GM21576 (cell line): Measurements from ENCODE around the gene TTLL9.
A peak's percentile ranks its signal among the peaks of the same experiment; 100 is the strongest.
"Not testable (repeated sequence)": the region's sequence is repeated elsewhere in the genome, so short reads cannot be mapped to it uniquely, and the experiment has no call there.

Source experiments
- ATAC-seq: cut with Tn5 transposase; IDR thresholded peaks from one replicate; pipeline ENCODE4 v1.9.1; 2021; ENCODE audit warnings: mild to moderate bottlenecking, moderate library complexity; ENCODE audit not compliant: unreplicated experiment

The TTLL9 gene

DNA sequence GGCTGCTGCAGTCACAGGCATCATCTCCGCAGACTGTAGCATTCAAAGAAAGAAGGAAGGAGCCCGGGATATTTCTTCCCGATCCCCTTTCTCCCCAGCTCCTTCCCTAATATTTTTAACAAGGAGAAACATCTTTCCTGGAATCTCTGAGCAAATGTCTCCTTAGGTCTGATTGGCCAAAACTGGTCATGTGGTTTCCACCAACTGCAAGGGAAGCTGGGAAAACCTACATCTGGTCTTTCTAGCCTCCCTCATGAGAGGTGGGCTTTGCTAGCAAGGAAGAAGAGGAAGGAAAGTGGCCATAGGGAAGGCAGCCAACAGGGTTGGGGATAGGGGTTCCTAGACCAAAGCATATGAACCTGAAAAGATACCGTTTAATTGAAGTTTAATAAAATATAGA is 46.3 kb downstream of the TTLL9 start:
- no peak for ATAC-seq

DNA sequence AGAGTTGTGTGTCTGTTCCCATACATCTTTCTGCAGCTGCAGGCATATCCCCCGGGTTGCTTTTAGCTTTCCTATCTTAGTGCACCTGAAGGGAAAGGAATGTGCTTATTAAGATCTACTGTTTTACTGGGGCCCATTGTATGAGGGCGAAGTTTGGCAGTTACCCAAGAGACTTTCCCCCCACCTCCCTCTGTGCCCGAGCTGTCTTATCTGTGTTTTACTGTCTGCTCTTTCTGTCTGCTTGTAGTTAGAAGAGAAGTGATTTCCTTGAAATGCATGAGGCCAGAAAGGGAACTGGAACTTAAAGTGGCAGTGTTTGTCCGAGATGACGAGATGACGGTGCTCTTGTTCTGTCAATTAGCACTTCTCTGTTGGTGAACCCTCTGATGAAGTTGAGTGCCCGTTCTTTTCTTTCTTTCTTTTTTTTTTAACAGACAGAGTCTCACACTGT is 47.6 kb downstream of the TTLL9 start:
- not testable (repeated sequence) for ATAC-seq

DNA sequence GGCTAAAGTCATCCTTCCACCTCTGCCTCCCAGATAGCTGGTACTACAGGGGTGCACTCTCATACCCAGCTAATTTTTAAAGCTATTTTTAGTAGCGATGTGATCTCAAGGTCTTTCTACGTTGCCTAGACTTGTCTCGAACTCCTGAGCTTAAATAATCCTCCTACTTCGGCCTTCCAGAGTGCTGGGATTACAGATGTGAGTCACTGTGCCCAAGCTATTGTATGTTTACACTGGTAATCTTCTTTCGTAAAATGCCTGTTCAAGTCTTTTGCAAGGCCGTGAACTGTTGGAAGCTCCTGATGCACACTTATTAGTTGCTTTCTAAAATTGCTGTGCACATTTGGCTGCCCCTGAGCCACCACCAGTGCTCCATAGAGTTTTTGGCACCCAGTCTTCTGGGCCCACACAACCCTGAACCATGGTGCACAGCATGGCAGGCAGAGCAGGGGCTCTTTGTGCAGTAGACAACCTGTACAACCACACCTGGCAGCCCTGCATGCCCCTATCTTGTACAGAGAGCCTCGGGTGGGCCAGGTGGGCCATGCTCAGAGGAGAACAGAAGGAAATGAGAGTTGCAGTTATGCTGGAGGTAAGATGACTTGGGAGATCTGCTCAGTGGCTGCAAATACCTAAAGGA is 48.2 kb downstream of the TTLL9 start:
- ATAC-seq = no peak

DNA sequence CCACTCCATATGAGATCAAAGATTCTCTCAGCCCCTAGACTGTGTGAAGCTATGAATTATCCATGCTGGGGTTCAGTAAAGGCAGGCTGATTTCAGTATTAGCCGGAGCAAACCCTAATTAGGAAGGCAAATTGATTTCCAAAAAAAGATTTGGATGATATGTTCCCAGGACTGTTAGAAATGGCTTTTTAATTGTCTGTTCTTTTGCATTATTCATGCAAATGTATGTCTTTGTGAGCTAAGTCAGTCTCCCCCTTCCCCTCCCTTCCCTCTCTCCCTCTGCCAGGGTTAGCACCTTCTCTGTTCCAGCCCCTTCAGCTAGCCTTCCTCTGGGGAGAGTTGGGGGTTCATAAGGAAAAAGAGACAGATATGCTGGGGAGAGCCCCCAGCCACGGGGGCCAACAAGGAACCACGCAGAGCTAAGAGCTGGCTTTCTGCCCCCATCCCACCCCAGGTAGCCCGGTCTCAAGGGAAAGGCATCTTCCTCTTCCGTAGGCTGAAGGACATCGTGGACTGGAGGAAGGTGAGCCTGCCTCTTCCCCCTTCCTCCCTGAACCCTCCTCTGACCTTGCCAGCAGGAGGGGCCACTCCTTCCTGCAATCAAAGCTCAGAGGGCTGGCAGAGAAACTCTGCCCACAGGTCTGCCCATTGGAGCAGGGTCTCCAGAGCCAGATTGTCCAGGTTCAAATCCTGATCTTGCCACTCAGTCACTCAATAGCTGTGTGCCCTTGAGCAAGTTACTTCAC is 49.1 kb downstream of the TTLL9 start:
- no peak for ATAC-seq

DNA sequence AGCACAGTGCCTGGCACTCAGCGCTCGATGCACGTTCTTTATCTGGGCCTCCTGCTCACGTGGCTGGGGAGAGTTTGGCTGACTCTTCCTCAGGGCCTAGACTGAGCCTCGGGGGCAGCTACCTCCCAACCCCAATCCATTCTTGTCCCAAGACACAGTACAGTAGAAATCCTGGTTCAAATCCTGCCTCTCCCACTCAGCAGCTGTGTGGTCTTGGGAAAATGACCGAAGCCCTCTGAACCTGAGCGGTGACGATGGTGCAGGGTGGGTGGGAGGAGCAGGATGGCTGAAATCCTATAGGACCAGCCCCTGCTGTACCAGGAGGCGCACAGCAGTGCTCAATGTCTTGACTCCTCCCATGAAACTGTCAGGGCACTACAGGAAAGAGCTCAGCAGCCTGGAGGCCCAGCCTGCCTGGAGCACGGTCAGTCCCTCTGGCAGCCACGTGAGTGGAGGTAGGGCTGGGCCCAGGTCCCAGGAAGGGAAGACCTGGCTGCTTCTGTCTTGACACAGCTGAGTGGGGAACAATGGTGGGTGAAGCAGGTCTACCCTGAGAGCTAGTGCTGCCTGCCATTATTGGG is 49.9 kb downstream of the TTLL9 start:
- ATAC-seq = no peak

DNA sequence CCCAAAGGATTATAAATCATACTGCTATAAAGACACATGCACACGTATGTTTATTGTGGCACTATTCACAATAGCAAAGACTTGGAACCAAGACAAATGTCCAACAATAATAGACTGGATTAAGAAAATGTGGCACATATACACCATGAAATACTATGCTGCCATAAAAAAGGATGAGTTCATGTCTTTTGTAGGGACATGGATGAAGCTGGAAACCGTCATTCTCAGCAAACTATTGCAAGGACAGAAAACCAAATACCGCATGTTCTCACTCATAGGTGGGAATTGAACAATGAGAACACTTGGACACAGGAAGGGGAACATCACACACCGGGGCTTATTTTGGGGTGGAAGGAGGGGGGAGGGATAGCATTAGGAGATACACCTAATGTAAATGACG is 51.0 kb downstream of the TTLL9 start:
- not testable (repeated sequence) for ATAC-seq

DNA sequence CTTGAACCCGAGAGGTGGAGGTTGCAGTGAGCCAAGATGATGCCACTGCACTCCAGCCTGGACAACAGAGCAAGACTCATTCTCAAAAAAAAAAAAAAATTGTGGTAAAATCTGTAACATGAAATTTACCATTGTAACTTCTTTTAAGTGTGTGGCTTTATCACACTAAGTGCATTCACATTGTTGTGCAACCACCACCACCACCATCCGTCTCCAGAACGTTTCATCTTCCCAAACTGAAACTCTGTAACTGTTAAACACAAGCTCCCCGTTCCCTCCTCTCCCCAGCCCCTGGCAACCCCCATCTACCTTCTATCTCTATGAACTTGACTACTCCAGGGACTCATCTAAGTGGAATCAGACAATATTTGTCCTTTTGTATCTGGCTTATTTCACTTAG is 51.7 kb downstream of the TTLL9 start:
- no peak for ATAC-seq

DNA sequence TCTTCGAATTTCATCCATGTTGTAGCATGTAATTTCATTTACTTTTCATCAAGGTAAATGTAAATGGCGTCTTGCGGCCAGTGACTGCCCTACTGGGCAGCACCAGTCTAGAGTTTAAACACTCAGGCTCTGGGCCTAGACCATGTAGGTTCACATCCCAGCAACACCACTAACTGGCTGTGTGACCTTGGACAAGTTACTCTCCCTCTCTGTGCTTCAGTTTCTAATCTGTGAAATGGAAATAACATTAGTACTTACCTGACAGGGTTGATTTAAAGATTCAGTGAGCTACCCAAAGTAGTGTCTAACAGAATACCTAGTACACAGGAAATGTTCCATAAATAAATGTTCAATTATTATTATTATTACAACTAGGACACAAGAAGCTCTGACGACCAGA is 52.2 kb downstream of the TTLL9 start:
- ATAC-seq = no peak

DNA sequence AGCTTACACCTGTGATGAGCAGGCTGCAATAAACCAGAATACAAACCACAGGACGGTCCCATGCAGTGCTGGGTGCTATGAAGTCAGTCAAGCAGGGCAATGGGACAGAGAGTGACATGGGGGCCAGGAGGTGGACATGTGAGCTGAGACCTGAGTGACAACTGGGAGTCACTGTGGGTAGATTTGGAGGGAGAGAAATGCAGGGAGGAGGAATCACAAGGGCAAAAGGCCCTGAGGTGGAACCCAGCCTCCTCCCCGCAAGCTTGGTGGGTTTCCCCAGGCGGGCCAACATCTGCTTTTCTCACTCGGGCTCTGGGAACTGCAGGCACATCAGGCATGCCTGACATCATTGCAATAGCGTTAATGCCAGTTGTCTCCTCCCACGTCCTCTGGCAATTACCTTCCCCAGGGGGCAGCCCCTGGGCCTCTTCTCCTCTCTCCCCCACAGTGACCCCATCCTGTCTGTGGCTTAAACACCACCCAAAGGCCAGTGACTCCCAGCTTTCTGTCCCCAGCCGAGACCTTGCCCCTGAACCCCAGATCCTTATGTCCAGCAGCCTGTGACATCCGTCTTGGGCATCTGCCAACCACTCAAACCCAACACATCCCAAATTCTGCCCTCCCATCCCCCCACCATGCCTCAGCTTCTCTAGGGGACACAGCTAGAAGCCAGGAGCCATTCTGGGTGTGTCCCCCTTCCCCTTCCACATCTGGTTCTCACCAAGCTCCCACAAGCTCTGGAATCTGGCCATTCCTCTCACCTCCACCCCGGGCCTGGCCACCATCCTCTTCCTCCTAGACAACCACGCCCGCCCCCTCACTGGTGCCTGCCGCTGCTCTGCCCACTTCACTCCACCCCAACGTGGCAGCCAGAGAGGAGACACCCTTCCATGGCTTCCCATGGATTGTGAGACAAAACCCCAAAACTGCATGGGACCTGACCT is 53.2 kb downstream of the TTLL9 start:
- peak; percentile 56 for ATAC-seq

DNA sequence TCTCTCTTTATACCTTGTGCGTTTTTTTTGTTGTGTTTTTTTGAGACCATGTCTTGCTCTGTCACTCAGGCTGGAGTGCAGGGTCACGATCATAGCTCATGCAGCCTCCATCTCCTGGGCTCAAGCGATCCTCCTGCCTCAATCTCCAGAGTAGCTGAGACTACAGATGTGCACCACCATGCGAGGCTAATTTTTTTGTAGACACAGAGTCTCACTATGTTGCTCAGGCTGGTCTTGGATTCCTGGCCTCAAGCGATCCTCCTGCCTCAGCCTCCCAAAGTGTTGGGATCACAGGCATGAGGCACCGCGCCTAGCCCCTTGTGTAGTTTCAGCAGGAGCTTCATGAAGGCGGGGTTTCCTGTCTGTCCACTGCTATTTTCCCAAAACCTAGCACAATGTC is 54.1 kb downstream of the TTLL9 start:
- ATAC-seq = no peak

DNA sequence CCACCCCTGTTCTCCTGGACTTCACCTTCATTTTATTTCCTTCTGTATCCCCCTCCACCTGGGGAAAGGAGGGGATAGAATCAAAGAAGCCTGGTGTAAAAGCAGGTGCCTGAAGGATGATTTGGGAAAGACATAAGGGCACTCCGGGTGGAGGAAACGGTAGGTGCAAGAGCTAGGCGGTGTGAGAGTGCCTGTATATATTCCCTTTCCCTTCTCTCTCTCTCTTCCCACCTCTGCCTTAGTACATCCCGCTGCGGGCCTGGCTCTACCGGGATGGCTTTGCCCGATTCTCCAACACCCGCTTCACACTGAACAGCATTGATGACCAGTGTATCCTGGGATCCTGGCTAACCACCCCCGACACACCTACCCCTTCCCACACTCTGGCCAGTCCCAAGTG is 55.2 kb downstream of the TTLL9 start:
- no peak for ATAC-seq

DNA sequence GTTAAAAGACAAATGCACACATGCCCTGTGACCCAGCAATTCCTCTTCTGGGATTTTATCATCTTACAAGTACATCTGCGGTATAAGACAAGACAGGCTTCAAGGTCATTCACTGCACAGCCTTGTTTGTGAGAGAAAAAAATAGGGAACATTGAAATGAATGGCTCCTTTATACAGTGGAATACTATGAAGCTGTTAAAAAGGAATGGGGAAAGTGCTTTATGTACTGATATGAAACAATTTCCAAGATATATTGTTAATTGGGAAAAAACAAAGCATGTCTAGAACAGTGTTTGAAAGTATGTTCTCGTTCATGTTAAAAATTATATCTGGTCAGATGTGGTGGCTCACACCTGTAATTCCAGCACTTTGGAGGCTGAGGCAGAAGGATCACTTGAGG is 56.1 kb downstream of the TTLL9 start:
- ATAC-seq = no peak

DNA sequence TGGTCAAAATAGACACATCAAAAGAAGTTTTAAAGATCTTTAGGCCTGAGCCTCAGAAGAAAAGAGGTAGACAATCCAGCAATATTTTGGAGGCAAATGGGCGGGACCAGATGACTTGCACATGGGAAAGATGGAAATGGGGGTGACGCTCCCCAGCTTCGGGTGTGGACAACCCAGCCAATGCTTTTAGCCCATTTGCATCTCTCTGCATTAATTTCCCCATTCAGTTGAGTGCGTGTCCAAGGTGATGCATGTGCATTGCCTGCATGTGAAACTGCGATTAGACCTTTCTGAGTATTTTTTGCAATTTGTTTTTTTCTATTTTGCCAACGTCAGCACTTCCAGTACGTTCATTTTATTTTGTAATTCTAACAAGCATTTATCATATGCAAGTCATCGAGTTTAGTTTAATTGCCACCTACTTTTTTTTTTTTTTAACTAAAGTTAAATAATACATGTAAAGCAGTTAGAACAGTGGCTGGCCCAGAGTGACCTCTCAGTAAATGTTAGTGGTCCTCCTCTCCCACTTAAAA is 57.3 kb downstream of the TTLL9 start:
- no peak for ATAC-seq

DNA sequence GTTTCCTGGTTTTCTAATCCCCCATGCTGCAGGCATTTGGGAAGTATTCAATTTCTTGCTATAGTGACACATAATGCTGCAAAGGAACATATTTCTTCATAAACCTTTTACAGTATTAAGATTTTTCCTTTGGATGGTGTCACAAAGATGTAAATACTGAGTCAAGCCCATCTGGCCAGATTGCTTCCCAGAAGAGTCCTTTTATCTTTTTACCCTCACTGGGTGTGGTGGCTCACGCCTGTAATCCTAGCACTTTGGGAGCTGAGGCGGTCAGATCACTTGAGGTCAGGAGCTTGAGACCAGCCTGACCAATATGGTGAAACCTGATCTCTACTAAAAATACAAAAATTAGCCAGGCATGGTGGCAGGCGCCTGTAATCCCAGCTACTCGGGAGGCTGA is 59.2 kb downstream of the TTLL9 start:
- not testable (repeated sequence) for ATAC-seq

DNA sequence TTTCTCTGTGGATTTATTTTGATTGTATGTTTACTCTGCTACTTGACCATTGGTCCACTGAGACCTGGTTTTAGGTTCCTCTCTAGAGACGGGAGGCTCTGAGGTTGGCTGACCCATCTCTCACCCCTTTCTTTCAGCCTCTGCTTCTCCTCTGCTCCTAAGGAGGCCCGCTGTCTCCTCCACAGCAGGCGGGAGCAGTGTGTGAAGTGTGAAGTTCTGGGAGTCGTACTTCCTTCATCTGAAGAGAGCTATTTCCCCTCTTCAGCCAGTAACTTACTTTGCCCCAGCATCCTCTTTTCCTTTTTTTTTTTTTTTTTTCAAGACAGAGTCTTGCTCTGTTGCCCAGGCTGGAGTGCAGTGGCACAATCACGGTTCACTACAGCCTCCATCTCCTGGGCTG is 60.3 kb downstream of the TTLL9 start:
- ATAC-seq = no peak

DNA sequence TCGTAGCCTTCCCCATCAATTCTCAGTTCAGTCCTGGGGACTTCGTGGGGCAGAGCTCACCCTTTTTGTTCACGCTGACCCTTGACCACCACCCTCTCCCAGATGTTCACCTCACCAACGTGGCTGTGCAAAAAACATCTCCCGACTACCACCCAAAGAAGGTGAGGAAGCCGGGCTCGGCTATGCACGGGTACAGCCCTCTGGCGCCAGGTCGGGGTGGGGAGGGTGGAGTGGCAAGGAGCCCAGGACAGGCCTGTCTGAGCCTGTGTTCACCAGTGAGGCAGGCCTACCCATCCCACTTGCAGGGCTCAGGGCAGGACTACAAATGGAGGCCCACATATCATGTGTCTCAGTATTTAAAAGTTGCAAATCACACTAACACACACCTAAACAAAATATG is 63.3 kb downstream of the TTLL9 start:
- no peak for ATAC-seq

DNA sequence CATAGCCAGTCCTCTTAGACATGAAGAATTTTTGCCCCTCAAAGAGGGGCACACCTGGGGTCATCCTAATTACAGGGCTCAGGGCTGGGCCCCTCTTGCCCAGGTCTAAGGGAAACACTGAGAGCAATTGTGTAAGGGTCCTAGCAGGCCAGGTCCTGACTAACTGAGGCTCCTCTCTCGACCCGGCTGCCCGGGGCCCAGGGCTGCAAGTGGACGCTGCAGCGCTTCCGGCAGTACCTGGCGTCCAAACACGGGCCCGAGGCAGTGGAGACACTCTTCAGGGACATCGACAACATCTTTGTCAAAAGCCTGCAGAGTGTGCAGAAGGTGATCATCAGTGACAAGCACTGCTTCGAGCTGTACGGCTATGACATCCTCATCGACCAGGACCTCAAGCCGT is 64.1 kb downstream of the TTLL9 start:
- ATAC-seq = no peak

DNA sequence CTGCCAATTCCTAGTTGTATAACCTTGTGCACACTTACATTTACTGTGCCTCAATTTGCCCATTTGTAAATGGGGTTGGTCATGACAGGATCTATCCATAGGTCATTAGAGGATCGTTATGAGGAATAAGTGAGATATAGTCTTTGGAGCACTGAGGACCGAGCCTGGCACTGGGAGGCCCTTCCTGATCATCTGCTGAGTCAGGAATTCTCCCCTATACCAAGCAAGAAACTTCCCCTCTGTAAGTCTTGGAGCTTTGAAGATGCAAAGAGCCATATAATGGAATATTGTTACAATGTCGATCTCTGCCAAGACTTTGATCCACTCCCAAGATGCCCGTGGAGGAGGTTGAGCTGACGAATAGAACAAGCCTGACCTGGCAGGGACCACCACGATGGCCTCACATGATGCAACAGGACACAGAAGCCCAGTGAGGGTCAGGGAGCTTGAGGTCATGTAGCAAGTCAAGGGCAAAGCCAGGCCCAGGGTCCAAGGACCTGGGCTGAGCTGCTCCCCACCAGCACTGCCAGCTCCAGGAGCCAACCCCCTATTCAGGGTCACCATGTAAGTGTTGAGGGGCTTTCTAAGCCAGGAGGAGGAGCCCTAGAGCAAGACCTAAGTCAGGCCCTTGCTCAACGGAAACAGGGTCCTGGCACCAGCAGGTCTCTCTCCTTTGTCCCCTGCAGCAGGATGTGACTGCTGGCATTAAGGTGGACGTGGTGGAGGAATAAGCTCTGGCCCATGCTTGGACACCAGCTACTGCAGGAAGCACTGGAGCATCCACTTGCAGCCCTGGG is 64.7 kb downstream of the TTLL9 start:
- no peak for ATAC-seq

DNA sequence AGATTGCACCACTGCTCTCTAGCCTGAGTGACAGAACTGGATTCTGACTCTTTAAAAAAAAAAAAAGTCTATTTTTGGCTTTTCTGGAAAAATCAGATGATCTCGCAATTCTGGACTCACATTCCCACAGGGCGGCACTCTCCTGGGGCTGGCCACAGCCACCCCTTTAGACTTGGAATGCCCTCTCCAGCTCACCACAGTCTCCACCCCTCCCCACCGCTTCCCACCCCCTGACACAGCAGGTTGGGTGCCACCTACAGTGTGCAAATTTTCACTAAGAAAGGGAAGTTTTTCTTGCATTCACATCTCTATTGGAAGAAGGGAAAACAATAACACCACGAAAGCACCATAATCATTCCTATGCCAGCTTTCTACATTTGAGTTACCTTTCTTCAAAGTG is 66.0 kb downstream of the TTLL9 start:
- ATAC-seq = no peak

DNA sequence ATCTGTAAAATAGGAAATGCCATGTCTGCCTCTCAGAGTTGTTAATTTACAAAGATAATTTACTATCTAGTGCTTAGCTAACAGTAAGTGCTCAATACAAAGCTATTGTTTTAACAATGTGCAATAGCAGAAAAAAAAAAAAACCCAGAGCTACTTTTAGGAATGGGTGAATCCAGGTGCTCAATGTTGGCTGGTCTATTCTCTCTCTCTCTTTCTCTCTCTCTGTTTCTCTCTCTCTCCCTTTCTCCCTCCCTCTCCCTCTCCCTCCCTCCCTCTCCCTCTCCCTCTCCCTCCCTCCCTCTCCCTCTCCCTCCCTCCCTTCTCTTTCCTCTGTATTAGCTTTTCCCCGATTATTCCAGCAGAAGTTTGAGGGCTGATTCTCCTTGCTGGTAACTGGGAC is 67.4 kb downstream of the TTLL9 start:
- no peak for ATAC-seq
